Liver (tissue), 3 donors: ENCODE results near the gene ZNF618.

Source experiments
- EGR1 ChIP-seq, 2 donors: IDR thresholded peaks; 2 replicates each; pipeline ENCODE4 v1.6.1; 2016 to 2018; ENCODE audit warnings: antibody characterized with exemption in 2 of 2, low read depth in 2 of 2
- FOXA1 ChIP-seq: IDR thresholded peaks from 2 replicates; pipeline ENCODE4 v1.6.1; 2016; ENCODE audit warnings: antibody characterized with exemption
- FOXA2 ChIP-seq: IDR thresholded peaks from 2 replicates; pipeline ENCODE4 v1.6.1; 2016; ENCODE audit warnings: antibody characterized with exemption
- GABPA ChIP-seq, 2 donors: IDR thresholded peaks in 1 of 2; conservative IDR thresholded peaks in 1 of 2; 2 replicates each; pipeline ENCODE4 v1.6.1; 2016; ENCODE audit warnings: antibody characterized with exemption in 2 of 2, mild to moderate bottlenecking in 1 of 2, moderate library complexity in 1 of 2
- HNF4G ChIP-seq: IDR thresholded peaks from 2 replicates; pipeline ENCODE4 v1.6.1; 2016; ENCODE audit warnings: antibody characterized with exemption
- JUND ChIP-seq, 2 donors: IDR thresholded peaks; 2 replicates each; pipeline ENCODE4 v1.6.1; 2016; ENCODE audit warnings: antibody characterized with exemption in 2 of 2
- RAD21 ChIP-seq, 2 donors: IDR thresholded peaks; 2 replicates each; pipeline ENCODE4 v1.6.1; 2016; ENCODE audit warnings: antibody characterized with exemption in 2 of 2, mild to moderate bottlenecking in 2 of 2
- REST ChIP-seq: IDR thresholded peaks from 2 replicates; pipeline ENCODE4 v1.6.1; 2016; ENCODE audit warnings: antibody characterized with exemption, mild to moderate bottlenecking
- RXRA ChIP-seq, 2 donors: IDR thresholded peaks; 2 replicates each; pipeline ENCODE4 v1.6.1; 2017 to 2018; ENCODE audit warnings: antibody characterized with exemption in 2 of 2, mild to moderate bottlenecking in 1 of 2
- TAF1 ChIP-seq: conservative IDR thresholded peaks from 2 replicates; pipeline ENCODE4 v1.6.1; 2016; ENCODE audit warnings: antibody characterized with exemption, mild to moderate bottlenecking
- YY1 ChIP-seq: IDR thresholded peaks from 2 replicates; pipeline ENCODE4 v1.6.1; 2016; ENCODE audit warnings: antibody characterized with exemption, mild to moderate bottlenecking
- TF ChIP-seq, protein P1 (sequence below): fragments of 150-350 bp; IDR thresholded peaks from 2 replicates; pipeline ENCODE4 v1.5.1; 2017; ENCODE audit warnings: improper control_type of control experiment, low read depth, low read length; ENCODE audit not compliant: missing input control
- TF ChIP-seq, protein P2 (sequence below): IDR thresholded peaks from 2 replicates; pipeline ENCODE4 v1.6.1; 2016; ENCODE audit warnings: antibody characterized with exemption
- donor health status: healthy.
- donor health status: healthy.

DNA sequence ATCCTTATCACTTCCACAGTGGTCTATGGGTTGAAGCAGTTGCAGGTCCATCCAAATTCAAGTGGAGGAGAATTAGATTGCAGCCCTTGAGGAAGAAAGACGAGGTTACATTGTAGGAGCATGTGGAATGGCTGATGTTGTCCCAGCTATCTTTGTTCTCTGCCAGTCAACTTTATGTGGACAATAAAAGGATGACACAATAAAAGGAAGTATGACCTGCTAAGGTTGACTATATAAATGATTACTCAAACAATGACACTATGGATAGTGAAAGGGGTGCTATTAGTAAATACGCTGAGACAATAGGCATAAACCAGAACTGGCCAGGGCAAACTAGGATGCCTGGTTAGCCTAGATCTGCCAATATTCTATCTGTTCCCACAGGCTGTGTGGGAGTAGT, 12.8 kb upstream of the ZNF618 start:
- TF ChIP-seq, protein P1, sequence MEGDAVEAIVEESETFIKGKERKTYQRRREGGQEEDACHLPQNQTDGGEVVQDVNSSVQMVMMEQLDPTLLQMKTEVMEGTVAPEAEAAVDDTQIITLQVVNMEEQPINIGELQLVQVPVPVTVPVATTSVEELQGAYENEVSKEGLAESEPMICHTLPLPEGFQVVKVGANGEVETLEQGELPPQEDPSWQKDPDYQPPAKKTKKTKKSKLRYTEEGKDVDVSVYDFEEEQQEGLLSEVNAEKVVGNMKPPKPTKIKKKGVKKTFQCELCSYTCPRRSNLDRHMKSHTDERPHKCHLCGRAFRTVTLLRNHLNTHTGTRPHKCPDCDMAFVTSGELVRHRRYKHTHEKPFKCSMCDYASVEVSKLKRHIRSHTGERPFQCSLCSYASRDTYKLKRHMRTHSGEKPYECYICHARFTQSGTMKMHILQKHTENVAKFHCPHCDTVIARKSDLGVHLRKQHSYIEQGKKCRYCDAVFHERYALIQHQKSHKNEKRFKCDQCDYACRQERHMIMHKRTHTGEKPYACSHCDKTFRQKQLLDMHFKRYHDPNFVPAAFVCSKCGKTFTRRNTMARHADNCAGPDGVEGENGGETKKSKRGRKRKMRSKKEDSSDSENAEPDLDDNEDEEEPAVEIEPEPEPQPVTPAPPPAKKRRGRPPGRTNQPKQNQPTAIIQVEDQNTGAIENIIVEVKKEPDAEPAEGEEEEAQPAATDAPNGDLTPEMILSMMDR: no peak
- no peak for TF ChIP-seq TAF1
- no peak for TF ChIP-seq FOXA2
- no peak for TF ChIP-seq RAD21 (IDR thresholded peaks at IDR 0.05)
- TF ChIP-seq, protein P2, sequence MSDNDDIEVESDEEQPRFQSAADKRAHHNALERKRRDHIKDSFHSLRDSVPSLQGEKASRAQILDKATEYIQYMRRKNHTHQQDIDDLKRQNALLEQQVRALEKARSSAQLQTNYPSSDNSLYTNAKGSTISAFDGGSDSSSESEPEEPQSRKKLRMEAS: no peak
- no peak for TF ChIP-seq HNF4G
- no peak for TF ChIP-seq RXRA (IDR thresholded peaks at IDR 0.05)
- no peak for TF ChIP-seq YY1
- TF ChIP-seq EGR1 (IDR thresholded peaks at IDR 0.05; ENCODE audit: low read depth in 2 of 2): no peak
- no peak for TF ChIP-seq REST
- no peak for TF ChIP-seq JUND (IDR thresholded peaks at IDR 0.05)
- TF ChIP-seq GABPA (IDR thresholded peaks at IDR 0.05 in 1 of 2, conservative IDR thresholded peaks at IDR 0.05 in 1 of 2): no peak
- TF ChIP-seq FOXA1: no peak
